A673 (cell line): Measurements from ENCODE around the gene COLQ. TPM values are rescaled to one million over a fixed set of nuclear protein-coding genes. Genes with fewer than 3 reads are reported as not detected.

ENCODE experiments used
- BruUV-seq: library from RNA; stranded (reverse); fragments of 400-500 nt; replicated peaks from 2 replicates; lab custom pipeline; 2021; lab: Mats Ljungman, UMichigan
- CTCF ChIA-PET: fragments of 300-600 bp; sonication (Branson Sonifier 250); formaldehyde crosslinking; loops from one replicate; lab custom pipeline; 2022; ENCODE audit warnings: antibody characterized with exemption; lab: Charles Lee
- POLR2A ChIA-PET: fragments of 300-600 bp; sonication (Branson Sonifier 250); formaldehyde crosslinking; loops from one replicate; lab custom pipeline; 2022; ENCODE audit warnings: antibody characterized with exemption; ENCODE audit not compliant: low non-redundant PET; lab: Charles Lee
- DNase-seq: peaks from one replicate; pipeline ENCODE4 v3.0.0-alpha.2; 2015; ENCODE audit warnings: low spot score
- H3K27ac ChIP-seq: fragments of 200-600 bp; sonication (generic); 2 replicates; pipeline ENCODE4 v1.5.1; 2016; ENCODE audit warnings: mixed run types, low read depth, mild to moderate bottlenecking, mixed read lengths, antibody characterized with exemption, low read length; ENCODE audit not compliant: poor library complexity, severe bottlenecking
- H3K27me3 ChIP-seq: fragments of 200-600 bp; sonication (generic); replicated peaks from 2 replicates; pipeline ENCODE4 v1.6.1; 2017; ENCODE audit warnings: mixed run types, low read depth, mild to moderate bottlenecking, mixed read lengths, antibody characterized with exemption, low read length; ENCODE audit not compliant: insufficient read depth, poor library complexity
- H3K36me3 ChIP-seq: fragments of 200-600 bp; sonication (generic); 2 replicates; pipeline ENCODE4 v1.6.1; 2016; ENCODE audit warnings: mixed run types, mild to moderate bottlenecking, mixed read lengths, antibody characterized with exemption, low read length; ENCODE audit not compliant: insufficient read depth, poor library complexity, severe bottlenecking
- H3K4me1 ChIP-seq: fragments of 200-600 bp; sonication (generic); 2 replicates; pipeline ENCODE4 v1.6.1; 2017; ENCODE audit warnings: mixed run types, mild to moderate bottlenecking, mixed read lengths, antibody characterized with exemption, low read length; ENCODE audit not compliant: insufficient read depth, poor library complexity, severe bottlenecking
- H3K4me3 ChIP-seq: fragments of 200-600 bp; sonication (generic); 2 replicates; pipeline ENCODE4 v1.5.1; 2016; ENCODE audit warnings: low read depth, mixed run types, mild to moderate bottlenecking, mixed read lengths, low read length; ENCODE audit not compliant: poor library complexity, severe bottlenecking
- H3K9me3 ChIP-seq: fragments of 200-600 bp; sonication (generic); 2 replicates; pipeline ENCODE4 v1.6.1; 2016; ENCODE audit warnings: mixed run types, low read depth, mild to moderate bottlenecking, mixed read lengths, antibody characterized with exemption, low read length; ENCODE audit not compliant: poor library complexity, severe bottlenecking
- EZH2 ChIP-seq: fragments of 200-600 bp; sonication (generic); IDR thresholded peaks from 2 replicates; pipeline ENCODE4 v1.6.1; 2017; ENCODE audit warnings: borderline replicate concordance, low read depth, mild to moderate bottlenecking, mixed read lengths, antibody characterized with exemption, low read length; ENCODE audit not compliant: poor library complexity, severe bottlenecking
- intact Hi-C: fragments of 100-400 bp; cut with micrococcal nuclease; formaldehyde crosslinking; loops from one replicate; pipeline ENCODE4 v1.10.0; 2022; ENCODE audit not compliant: unreplicated experiment
- total RNA-seq: library from RNA; stranded (reverse); gene quantifications from 2 replicates; pipeline ENCODE4 v1.2.3, GENCODE V29; 2021
- TF ChIP-seq, protein P1 (sequence below): fragments of 300-800, 200-600 bp; sonication (generic); conservative IDR thresholded peaks from 2 replicates; pipeline ENCODE4 v1.5.1; 2017; ENCODE audit warnings: low read depth, mild to moderate bottlenecking, antibody characterized with exemption, low read length, moderate library complexity, mixed read lengths

COLQ gene
- total RNA-seq, 1 experiment from 2014 or later, result 0.21 TPM

GRCh38 chr3:15528854-15529537, 7.5 kb upstream of the COLQ start:
- Histone ChIP-seq H3K4me1 (no peaks in the 10 kb centered on the region), H3K27ac (no peak overlapping the region), H3K27me3 (no peaks in the 10 kb centered on the region), H3K4me3 (no peak overlapping the region), H3K9me3 (no peaks in the 10 kb centered on the region), H3K36me3 (no peaks in the 10 kb centered on the region)
- POLR2A ChIA-PET, result no interaction called here
- no peak for DNase-seq
- intact Hi-C loops, result no loop called here
- no peak for TF ChIP-seq EZH2
- TF ChIP-seq, protein P1, sequence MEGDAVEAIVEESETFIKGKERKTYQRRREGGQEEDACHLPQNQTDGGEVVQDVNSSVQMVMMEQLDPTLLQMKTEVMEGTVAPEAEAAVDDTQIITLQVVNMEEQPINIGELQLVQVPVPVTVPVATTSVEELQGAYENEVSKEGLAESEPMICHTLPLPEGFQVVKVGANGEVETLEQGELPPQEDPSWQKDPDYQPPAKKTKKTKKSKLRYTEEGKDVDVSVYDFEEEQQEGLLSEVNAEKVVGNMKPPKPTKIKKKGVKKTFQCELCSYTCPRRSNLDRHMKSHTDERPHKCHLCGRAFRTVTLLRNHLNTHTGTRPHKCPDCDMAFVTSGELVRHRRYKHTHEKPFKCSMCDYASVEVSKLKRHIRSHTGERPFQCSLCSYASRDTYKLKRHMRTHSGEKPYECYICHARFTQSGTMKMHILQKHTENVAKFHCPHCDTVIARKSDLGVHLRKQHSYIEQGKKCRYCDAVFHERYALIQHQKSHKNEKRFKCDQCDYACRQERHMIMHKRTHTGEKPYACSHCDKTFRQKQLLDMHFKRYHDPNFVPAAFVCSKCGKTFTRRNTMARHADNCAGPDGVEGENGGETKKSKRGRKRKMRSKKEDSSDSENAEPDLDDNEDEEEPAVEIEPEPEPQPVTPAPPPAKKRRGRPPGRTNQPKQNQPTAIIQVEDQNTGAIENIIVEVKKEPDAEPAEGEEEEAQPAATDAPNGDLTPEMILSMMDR, result no peak
- BruUV-seq, result no TSS peak
- CTCF ChIA-PET, result no interaction called here

- Histone ChIP-seq H3K4me1 (no peaks in the 10 kb centered on the region), H3K27ac (no peak overlapping the region), H3K9me3 (no peaks in the 10 kb centered on the region), H3K36me3 (no peaks in the 10 kb centered on the region), H3K4me3 (no peak overlapping the region), H3K27me3 (no peaks in the 10 kb centered on the region)
- ChIA-PET POLR2A (no interaction called here), CTCF (no interaction called here)
- no TSS peak for BruUV-seq
- TF ChIP-seq EZH2, result no peak
- TF ChIP-seq, protein P1, result no peak
- DNase-seq, result no peak
- intact Hi-C loops, result no loop called here
These were observed 5.5 kb upstream of the COLQ start for GRCh38 chr3:15527031-15527459.

DNA sequence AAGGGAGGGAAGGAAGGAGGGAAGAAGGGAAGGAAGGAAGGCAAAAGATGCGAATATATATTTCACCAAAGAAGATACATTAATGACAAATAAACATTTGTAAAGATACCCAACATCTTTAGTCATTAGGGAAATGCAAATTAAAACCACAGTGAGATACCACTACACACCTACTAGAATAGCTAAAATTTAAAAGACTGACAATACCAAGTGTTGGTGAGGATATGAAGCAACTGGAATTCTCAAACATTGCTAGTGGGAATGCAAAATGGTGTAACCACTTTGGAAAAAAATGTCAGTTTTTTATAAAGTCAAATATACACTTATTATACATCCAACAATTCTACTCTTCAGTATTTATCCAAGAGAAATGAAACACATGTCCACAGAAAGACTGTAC, 4.3 kb upstream of the COLQ start:
- Histone ChIP-seq H3K27ac (no peak overlapping the region), H3K4me3 (no peak overlapping the region), H3K27me3 (peaks cover 4% of the 10 kb centered on the region), H3K36me3 (no peaks in the 10 kb centered on the region), H3K9me3 (no peaks in the 10 kb centered on the region), H3K4me1 (no peaks in the 10 kb centered on the region)
- no TSS peak for BruUV-seq
- no peak for DNase-seq
- intact Hi-C loops, result no loop called here
- TF ChIP-seq, protein P1, result no peak
- TF ChIP-seq EZH2, result no peak
- CTCF ChIA-PET, result no interaction called here
- POLR2A ChIA-PET, result interaction anchor here (0.7 kb wide), 1 partner anchor 71 kb away, joined by 3 read pairs; no protein-coding TSS in a partner anchor
